Stimulated activated CD8-positive, alpha-beta memory T cell treated with anti-CD3 and anti-CD28 coated beads, Interleukin-4, amount 100 ng/mL, for 1 hour (primary cell): ENCODE results near the gene ZNF253.
"Not testable (repeated sequence)": the region's sequence is repeated elsewhere in the genome, so short reads cannot be mapped to it uniquely, and the experiment has no call there.

Experiments used
- DNase-seq, 2 donors: peaks; one replicate each; pipeline ENCODE4 v3.0.0-alpha.2; 2020; ENCODE audit warnings: low read depth in 2 of 2, low spot score in 1 of 2

Gene ZNF253

GRCh38 chr19:19892055-19892941, 26.6 kb downstream of the ZNF253 start:
- not testable (repeated sequence) for DNase-seq

GRCh38 chr19:19900139-19900728, 34.6 kb downstream of the ZNF253 start:
- DNase-seq, result no peak

GRCh38 chr19:19900729-19901444, 35.2 kb downstream of the ZNF253 start, which contains the start of gene ZNF93:
ZNF93 (plus strand) TSS chr19:19900946; CDS start chr19:19901089, 143 bp downstream.
- peak; percentile 70 to 78 for DNase-seq

- not testable (repeated sequence) for DNase-seq
These were observed 41.9 kb downstream of the ZNF253 start for GRCh38 chr19:19907551-19907950.

- no peak for DNase-seq
These were observed 44.0 kb downstream of the ZNF253 start for GRCh38 chr19:19909654-19910053.

GRCh38 chr19:19911150-19911549, 45.5 kb downstream of the ZNF253 start:
- no peak for DNase-seq

GRCh38 chr19:19914596-19914995, 48.9 kb downstream of the ZNF253 start:
- no peak for DNase-seq

GRCh38 chr19:19930417-19930816, 64.7 kb downstream of the ZNF253 start:
- DNase-seq, result not testable (repeated sequence)

GRCh38 chr19:19933432-19934314, 68.0 kb downstream of the ZNF253 start:
- DNase-seq, result not testable (repeated sequence)

- no peak for DNase-seq
These were observed 71.7 kb downstream of the ZNF253 start for GRCh38 chr19:19937403-19937802.

- no peak for DNase-seq
These were observed 72.8 kb downstream of the ZNF253 start for GRCh38 chr19:19938449-19938848.

GRCh38 chr19:19943848-19944582, 78.3 kb downstream of the ZNF253 start:
- DNase-seq, result no peak
